Uterus (tissue), 2 donors: Measurements from ENCODE around the gene FLNB.

Experiments
- POLR2A ChIP-seq, 2 donors: fragments of 450-650 bp; IDR thresholded peaks; one replicate each; pipeline ENCODE4 v1.6.1; 2016; ENCODE audit warnings: antibody characterized with exemption in 2 of 2, mild to moderate bottlenecking in 1 of 2, moderate library complexity in 1 of 2
- TF ChIP-seq, protein P1 (sequence below), 4 experiments: fragments of 200-600 bp in 2 of 4; fragments of 450-650 bp in 2 of 4; sonication (generic) in 2 of 4; IDR thresholded peaks; one replicate each; pipeline ENCODE4 v1.5.1; 2016 to 2019; ENCODE audit warnings: antibody characterized with exemption in 4 of 4, mild to moderate bottlenecking in 2 of 4, moderate library complexity in 1 of 4

GRCh38 chr3:58207954-58208353 lies 199.7 kb downstream of the FLNB start:
- TF ChIP-seq, protein P1, sequence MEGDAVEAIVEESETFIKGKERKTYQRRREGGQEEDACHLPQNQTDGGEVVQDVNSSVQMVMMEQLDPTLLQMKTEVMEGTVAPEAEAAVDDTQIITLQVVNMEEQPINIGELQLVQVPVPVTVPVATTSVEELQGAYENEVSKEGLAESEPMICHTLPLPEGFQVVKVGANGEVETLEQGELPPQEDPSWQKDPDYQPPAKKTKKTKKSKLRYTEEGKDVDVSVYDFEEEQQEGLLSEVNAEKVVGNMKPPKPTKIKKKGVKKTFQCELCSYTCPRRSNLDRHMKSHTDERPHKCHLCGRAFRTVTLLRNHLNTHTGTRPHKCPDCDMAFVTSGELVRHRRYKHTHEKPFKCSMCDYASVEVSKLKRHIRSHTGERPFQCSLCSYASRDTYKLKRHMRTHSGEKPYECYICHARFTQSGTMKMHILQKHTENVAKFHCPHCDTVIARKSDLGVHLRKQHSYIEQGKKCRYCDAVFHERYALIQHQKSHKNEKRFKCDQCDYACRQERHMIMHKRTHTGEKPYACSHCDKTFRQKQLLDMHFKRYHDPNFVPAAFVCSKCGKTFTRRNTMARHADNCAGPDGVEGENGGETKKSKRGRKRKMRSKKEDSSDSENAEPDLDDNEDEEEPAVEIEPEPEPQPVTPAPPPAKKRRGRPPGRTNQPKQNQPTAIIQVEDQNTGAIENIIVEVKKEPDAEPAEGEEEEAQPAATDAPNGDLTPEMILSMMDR (IDR thresholded peaks at IDR 0.05) = no peak
- no peak for TF ChIP-seq POLR2A (IDR thresholded peaks at IDR 0.05)
